Effector CD8-positive, alpha-beta T cell (primary cell): ENCODE measurements around the gene PRRC2A.

Experiments
- DNase-seq: peaks from one replicate; lab custom pipeline; 2025; lab: John Stamatoyannopoulos, UW

PRRC2A gene

DNA sequence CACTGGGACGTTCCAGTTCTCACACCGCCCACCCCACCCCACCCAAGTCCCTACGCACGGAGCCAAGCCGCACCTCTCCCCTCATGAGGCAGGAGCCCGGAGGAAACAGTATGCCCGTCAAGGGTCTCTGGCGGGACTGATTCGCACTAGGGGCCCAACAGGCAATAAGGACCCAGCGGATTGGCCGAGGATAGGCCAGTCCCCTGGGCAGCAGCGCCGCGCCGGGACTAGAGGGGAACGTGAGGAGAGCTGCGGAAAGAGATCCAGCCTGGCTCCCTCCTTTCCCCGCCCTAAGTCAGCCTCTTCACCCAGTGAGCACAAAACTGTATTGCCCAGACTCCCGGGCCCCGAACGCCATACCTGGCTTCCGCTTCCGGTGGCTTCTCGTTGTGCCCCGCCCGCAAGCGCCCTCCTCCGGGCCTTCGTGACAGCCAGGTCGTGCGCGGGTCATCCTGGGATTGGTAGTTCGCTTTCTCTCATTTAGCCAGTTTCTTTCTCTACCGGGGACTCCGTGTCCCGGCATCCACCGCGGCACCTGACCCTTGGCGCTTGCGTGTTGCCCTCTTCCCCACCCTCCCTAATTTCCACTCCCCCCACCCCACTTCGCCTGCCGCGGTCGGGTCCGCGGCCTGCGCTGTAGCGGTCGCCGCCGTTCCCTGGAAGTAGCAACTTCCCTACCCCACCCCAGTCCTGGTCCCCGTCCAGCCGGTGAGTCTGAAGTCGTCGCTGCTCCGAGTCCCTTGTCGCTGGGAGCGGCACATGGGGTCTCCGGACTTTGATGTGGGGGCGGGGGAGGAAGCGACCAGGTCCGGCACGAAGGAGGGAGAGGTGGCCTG is 45.2 kb downstream of the PRRC2A start, which contains the start of gene CSNK2B:
CSNK2B (plus strand) TSS at position 580 of the 836 bp plus-strand sequence. CDS start 752 bp downstream, outside the sequence.
- peak; percentile 96 for DNase-seq

DNA sequence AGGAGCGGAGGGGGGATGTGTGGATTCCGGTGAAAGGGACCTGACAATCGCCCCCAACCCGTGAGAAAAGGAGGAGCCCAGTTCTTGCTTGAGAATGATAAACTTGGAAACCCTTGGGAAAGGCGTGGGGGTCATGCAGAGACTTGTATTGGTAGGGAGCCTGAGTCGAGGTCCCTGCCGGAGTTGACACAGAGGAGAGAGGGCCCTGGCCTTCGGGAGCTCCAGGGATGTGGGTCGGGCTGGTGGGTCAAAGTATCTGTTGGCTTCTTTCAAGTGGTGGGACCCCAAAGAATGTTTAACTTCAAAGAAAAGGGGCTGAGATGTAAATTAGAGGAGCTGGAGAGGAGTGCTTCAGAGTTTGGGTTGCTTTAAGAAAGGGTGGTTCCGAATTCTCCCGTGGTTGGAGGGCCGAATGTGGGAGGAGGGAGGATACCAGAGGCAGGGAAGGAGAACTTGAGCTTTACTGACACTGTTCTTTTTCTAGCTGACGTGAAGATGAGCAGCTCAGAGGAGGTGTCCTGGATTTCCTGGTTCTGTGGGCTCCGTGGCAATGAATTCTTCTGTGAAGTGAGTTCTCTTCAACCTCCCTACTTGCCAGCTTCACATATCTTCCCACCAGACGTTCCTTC is 45.9 kb downstream of the PRRC2A start:
- no peak for DNase-seq

DNA sequence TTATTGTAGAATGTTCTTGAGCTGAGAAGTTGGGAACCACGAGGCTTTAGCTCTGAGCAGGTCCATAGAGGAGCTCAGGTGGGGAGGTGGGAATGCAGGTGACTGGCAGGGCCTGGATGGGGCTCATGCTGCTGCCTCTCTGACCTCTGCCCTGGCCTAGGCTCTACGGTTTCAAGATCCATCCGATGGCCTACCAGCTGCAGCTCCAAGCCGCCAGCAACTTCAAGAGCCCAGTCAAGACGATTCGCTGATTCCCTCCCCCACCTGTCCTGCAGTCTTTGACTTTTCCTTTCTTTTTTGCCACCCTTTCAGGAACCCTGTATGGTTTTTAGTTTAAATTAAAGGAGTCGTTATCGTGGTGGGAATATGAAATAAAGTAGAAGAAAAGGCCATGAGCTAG is 49.2 kb downstream of the PRRC2A start, which contains the start of gene LY6G5B:
LY6G5B (plus strand) TSS at position 301 of the 400 bp plus-strand sequence. CDS start 975 bp downstream, outside the sequence.
- DNase-seq: no peak

DNA sequence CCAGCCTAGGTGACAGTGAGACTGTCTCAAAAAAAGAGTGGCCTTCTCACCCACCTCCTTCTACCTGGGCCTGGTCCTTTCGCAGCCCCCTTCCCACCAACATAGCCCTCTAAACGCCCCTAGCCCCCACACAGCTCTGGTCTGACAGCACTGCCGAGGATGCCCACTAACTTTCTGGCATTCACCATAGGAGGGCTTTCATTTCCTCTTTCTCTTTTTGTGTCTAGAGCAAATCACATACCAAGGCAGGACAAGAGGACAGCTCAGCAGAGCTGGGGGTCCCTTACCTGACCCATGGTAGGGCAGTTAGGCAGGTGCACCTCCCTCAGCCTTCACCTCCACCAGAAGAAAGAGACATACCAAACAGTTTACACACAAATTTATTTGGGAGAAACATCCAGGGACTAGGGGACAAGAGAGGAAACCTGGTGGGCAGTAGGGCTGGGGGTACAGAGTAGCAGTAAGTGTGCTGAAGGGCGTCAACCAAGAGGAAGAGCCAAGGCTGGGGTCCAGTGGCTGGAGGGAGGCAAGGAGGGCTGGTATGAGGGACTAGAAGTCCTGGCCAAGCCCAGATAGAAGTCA is 55.9 kb downstream of the PRRC2A start:
- no peak for DNase-seq

DNA sequence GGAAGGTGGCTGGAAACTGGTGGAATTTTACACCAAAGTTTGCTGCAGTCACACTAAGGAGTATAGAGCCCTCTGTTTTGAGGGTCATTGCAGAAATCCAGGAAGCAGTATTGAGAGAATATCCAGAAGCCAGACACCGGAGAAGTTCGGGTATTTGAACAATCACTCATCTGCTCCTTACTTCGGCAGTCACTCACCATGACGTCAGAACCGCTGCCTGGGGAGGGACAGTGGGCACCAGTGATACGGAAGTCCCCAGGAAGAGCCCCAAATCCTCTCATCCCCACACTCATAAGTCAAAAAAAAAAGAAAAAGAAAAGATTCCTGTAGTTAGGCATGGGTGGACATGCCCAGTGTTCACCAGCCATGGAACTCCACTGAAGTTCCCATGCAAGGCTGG is 56.4 kb downstream of the PRRC2A start:
- no peak for DNase-seq

DNA sequence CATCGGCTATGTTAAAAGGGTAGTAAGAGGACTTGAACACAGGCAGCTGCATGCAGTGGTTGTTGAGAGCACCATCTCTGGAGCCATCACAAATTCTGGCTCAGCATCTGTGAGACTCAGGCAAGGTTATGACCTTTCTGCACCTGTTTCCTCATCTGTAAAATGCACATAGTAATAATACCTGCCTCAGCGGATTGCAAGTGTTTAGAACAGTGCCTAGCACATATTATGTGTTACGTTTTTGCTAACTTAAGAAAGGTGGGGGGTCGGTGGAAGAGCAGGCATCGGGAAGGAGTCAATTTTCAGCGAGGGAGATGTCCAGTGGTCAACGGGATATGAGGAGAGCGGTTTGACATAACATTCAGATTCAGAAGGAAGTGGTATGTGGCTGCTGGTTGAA is 57.4 kb downstream of the PRRC2A start:
- DNase-seq: no peak

DNA sequence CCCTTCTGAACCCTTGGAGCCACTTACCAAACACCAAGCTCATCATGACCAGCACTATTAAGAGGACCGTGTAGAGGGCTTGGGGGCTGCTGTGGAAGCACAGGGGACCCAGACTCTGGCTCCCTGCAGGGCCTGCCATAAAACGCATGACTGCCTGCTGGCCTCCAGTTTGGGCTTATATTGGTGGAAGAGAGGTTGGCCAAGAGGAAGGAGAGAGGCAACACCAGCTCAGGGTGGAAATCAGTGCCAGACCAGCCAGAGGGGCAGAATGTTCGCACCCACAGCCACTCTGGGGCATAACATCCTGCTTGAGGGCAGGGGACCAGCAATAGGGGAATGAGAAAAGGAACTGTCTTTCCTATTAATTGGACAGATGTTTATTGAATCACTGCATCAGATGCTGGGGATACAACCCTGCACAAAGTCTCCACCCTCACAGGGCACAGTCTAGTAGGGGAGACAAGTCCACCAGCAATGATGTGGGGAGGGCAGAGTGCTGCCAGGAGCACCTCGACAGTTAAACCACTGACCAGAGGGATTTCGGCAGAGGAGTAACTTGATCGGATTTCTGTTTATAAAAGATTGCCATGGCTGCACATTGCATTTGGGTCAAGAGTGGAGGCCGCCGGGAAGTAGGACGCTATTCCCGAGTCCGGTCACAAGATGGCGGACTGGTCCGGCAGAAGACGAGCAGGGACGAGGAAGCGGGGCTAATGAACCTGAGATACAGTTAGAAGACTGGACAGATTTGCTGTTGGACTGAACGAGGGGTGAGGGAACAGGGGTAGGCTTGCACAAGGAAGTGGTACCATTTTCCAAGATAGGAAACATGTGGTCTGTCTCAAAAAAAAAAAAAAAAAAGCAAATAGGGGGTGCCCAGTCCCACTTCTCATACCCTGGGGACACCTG is 60.0 kb downstream of the PRRC2A start, which contains the start of gene LY6G5C:
LY6G5C (minus strand) TSS at position 842 of the 909 bp plus-strand sequence; CDS start at position 148, 694 bp downstream.
- peak; percentile 23 for DNase-seq

DNA sequence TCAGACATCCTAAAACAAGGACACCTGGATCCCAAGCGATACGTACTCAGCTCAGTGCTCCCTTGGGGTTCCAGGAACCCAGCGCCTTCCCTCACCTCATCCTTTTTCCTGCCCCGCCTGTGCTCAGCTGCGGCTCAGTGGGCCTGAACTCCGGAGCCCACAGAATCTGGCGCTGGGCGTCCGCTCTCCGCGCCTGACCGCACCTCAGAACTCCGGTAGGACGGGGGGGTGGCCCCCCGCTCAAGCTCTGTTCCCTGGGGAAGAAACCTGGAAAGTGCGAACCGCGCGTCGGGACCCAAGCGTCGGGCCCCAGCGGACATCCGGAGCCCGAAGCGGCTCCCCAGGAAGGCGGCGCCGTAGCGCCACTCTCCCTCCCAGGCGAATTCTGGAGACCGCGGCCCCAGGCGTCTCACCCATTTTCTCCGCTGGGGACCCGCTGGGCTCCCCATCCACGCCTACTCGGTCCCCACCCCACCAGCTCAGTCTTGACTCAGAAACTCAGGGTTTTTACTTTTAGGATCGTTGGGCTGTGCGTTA is 60.7 kb downstream of the PRRC2A start:
- DNase-seq: peak; percentile 14

DNA sequence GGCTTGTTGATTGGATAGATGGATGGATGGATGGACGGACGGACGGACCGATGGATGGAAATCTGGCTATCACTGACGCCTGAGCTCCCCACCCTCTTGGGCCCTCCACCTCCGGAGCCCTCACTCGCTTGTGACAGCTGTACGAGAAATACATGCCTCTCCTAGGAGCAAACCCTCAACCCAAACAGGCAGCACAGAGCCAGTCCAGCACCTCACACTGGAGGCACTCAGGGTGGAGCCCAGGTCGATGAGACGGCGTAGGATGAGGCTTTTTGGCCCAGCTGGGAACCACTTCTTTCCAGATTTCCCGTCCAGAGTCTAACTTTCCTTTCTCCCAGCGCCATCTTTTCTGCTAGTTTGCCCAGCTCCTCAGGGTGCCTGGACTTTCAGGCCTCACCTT is 63.1 kb downstream of the PRRC2A start:
- DNase-seq: no peak

DNA sequence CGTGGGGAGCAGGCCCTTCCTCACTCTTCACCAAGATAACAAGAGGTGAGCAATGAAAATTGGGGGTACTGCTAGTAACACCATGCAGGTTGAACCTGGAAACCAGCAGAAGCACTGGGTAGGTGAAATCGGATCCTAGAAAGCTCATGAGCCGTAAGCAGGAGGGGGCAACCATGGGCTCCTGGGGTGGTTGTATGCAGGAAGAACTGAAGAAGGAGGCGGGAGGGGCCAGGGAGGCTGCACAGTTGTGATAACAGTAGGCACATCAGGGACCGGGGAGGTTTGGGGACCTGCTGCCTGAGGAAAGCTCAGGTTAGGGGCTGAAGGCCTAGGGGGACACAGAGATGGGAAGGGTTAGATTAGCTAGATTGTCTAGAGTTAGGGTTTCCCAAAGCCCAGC is 66.0 kb downstream of the PRRC2A start:
- DNase-seq: no peak

DNA sequence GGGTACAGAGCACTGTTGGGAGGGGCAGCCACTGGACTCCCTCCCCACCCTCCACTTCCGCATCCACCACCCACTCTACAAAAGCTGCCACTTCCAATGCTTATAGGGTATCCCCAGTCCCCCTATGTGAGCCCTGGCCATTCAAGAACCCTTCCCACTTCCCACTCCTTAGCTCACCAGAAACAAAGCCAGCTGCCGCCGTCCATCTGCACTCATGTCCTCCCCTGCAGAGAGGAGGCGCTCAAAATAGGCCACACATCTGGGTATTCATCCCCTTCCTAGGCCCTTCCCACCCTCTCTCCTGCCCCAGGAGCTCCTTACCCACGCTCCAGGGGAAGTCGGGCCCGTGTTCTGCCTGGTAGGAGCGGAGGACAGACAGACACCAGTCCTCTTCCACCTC is 66.8 kb downstream of the PRRC2A start:
- DNase-seq: no peak
